Hepatocyte (in vitro differentiated cells): ENCODE measurements around the gene SAP30L.

Experiments
- CTCF ChIP-seq: fragments of 200-600 bp; sonication (generic); IDR thresholded peaks from 2 replicates; pipeline ENCODE4 v1.5.1; 2016; ENCODE audit warnings: antibody characterized with exemption, mild to moderate bottlenecking; ENCODE audit not compliant: poor library complexity
- EZH2 ChIP-seq: fragments of 200-600 bp; sonication (generic); IDR thresholded peaks from 2 replicates; pipeline ENCODE4 v1.6.1; 2016; ENCODE audit warnings: antibody characterized with exemption, mild to moderate bottlenecking, borderline replicate concordance
- EZH2phosphoT487 ChIP-seq: fragments of 200-600 bp; sonication (generic); IDR thresholded peaks from one replicate; pipeline ENCODE4 v1.6.1; 2018; ENCODE audit warnings: antibody characterized with exemption, mild to moderate bottlenecking, low read depth, moderate library complexity; ENCODE audit not compliant: unreplicated experiment, severe bottlenecking

- TF ChIP-seq CTCF (no peak), EZH2 (no peak), EZH2phosphoT487 (no peak)
Measured at GRCh38 chr5:154408811-154409210, 37.0 kb upstream of the SAP30L start.
